HG03520 (cell line): ENCODE results near the gene FOXK1.
"Not testable (repeated sequence)": the region's sequence is repeated elsewhere in the genome, so short reads cannot be mapped to it uniquely, and the experiment has no call there.

ENCODE experiments used
- ATAC-seq: cut with Tn5 transposase; IDR thresholded peaks from one replicate; pipeline ENCODE4 v1.9.1; 2021; ENCODE audit warnings: mild to moderate bottlenecking, moderate library complexity; ENCODE audit not compliant: unreplicated experiment

FOXK1 gene

GRCh38 chr7:4665661-4666060, 16.4 kb upstream of the FOXK1 start:
- no peak for ATAC-seq

- no peak for ATAC-seq
These were observed 14.2 kb upstream of the FOXK1 start for GRCh38 chr7:4667776-4668509.

- ATAC-seq = no peak
These were observed 13.6 kb upstream of the FOXK1 start for GRCh38 chr7:4668510-4668847.

GRCh38 chr7:4670791-4671190, 11.3 kb upstream of the FOXK1 start:
- no peak for ATAC-seq

GRCh38 chr7:4675771-4676367, 6.2 kb upstream of the FOXK1 start:
- no peak for ATAC-seq

- not testable (repeated sequence) for ATAC-seq
These were observed 4.6 kb upstream of the FOXK1 start for GRCh38 chr7:4677518-4677917.

- ATAC-seq = no peak
These were observed 760 bp upstream of the FOXK1 start for GRCh38 chr7:4681218-4681851.

- ATAC-seq = peak; percentile 26
These were observed 537 bp downstream of the FOXK1 start for GRCh38 chr7:4682621-4683042.

- no peak for ATAC-seq
These were observed 1.2 kb downstream of the FOXK1 start for GRCh38 chr7:4683043-4683883.

GRCh38 chr7:4683884-4684565, 1.9 kb downstream of the FOXK1 start:
- no peak for ATAC-seq

- ATAC-seq = no peak
These were observed 2.8 kb downstream of the FOXK1 start for GRCh38 chr7:4684846-4685245.

GRCh38 chr7:4685676-4686075, 3.6 kb downstream of the FOXK1 start:
- not testable (repeated sequence) for ATAC-seq

- ATAC-seq = no peak
These were observed 5.9 kb downstream of the FOXK1 start for GRCh38 chr7:4687956-4688355.

- ATAC-seq = no peak
These were observed 7.1 kb downstream of the FOXK1 start for GRCh38 chr7:4689151-4689550.

GRCh38 chr7:4689668-4690067, 7.6 kb downstream of the FOXK1 start:
- no peak for ATAC-seq

GRCh38 chr7:4690953-4691856, 9.1 kb downstream of the FOXK1 start:
- ATAC-seq = no peak

GRCh38 chr7:4692055-4692454, 10.0 kb downstream of the FOXK1 start:
- ATAC-seq = no peak

GRCh38 chr7:4692622-4693021, 10.5 kb downstream of the FOXK1 start:
- not testable (repeated sequence) for ATAC-seq

GRCh38 chr7:4693152-4693551, 11.1 kb downstream of the FOXK1 start:
- ATAC-seq = no peak

- ATAC-seq = no peak
These were observed 11.7 kb downstream of the FOXK1 start for GRCh38 chr7:4693749-4694148.
